Fibroblast of the conjunctiva (primary cell): ENCODE data around the gene ATF2.

Experiments used
- DNase-seq: peaks from one replicate; pipeline ENCODE4 v3.0.0-alpha.2; 2010; ENCODE audit warnings: low read depth

The ATF2 gene

GRCh38 chr2:175080479-175080878 is 87.5 kb downstream of the ATF2 start:
- DNase-seq, result no peak

GRCh38 chr2:175076272-175076671 is 91.7 kb downstream of the ATF2 start:
- DNase-seq, result no peak

GRCh38 chr2:175074478-175074877 is 93.5 kb downstream of the ATF2 start:
- no peak for DNase-seq

GRCh38 chr2:175068534-175068933 is 99.5 kb downstream of the ATF2 start:
- DNase-seq, result no peak

GRCh38 chr2:175066411-175066810 is 101.6 kb downstream of the ATF2 start:
- DNase-seq, result no peak

- no peak for DNase-seq
Measured at GRCh38 chr2:175064797-175065196, 103.2 kb downstream of the ATF2 start.

GRCh38 chr2:175063741-175064140 is 104.3 kb downstream of the ATF2 start:
- DNase-seq, result no peak

- no peak for DNase-seq
Measured at GRCh38 chr2:175062787-175063585, 105.0 kb downstream of the ATF2 start.

GRCh38 chr2:175057078-175057685 is 110.8 kb downstream of the ATF2 start:
- no peak for DNase-seq

GRCh38 chr2:175055993-175056392 is 112.0 kb downstream of the ATF2 start:
- DNase-seq, result no peak

- no peak for DNase-seq
Measured at GRCh38 chr2:175054340-175054739, 113.7 kb downstream of the ATF2 start.

GRCh38 chr2:175049661-175050060 is 118.3 kb downstream of the ATF2 start:
- no peak for DNase-seq

- DNase-seq, result no peak
Measured at GRCh38 chr2:175048275-175048674, 119.7 kb downstream of the ATF2 start.

GRCh38 chr2:175039490-175039889 is 128.5 kb downstream of the ATF2 start:
- DNase-seq, result no peak

- no peak for DNase-seq
Measured at GRCh38 chr2:175039031-175039430, 129.0 kb downstream of the ATF2 start.

- no peak for DNase-seq
Measured at GRCh38 chr2:175037941-175038340, 130.1 kb downstream of the ATF2 start.

- DNase-seq, result no peak
Measured at GRCh38 chr2:175036582-175037018, 131.4 kb downstream of the ATF2 start.

GRCh38 chr2:175035806-175036205 is 132.2 kb downstream of the ATF2 start:
- no peak for DNase-seq

GRCh38 chr2:175034716-175035115 is 133.3 kb downstream of the ATF2 start:
- DNase-seq, result no peak

- DNase-seq, result peak; percentile 32
Measured at GRCh38 chr2:175030380-175031271, 137.4 kb downstream of the ATF2 start.

- no peak for DNase-seq
Measured at GRCh38 chr2:175027755-175028154, 140.2 kb downstream of the ATF2 start.

- no peak for DNase-seq
Measured at GRCh38 chr2:175026385-175026784, 141.6 kb downstream of the ATF2 start.

GRCh38 chr2:175025946-175026345 is 142.1 kb downstream of the ATF2 start:
- no peak for DNase-seq
